ENCODE results near the gene TRMT2A.

DNA sequence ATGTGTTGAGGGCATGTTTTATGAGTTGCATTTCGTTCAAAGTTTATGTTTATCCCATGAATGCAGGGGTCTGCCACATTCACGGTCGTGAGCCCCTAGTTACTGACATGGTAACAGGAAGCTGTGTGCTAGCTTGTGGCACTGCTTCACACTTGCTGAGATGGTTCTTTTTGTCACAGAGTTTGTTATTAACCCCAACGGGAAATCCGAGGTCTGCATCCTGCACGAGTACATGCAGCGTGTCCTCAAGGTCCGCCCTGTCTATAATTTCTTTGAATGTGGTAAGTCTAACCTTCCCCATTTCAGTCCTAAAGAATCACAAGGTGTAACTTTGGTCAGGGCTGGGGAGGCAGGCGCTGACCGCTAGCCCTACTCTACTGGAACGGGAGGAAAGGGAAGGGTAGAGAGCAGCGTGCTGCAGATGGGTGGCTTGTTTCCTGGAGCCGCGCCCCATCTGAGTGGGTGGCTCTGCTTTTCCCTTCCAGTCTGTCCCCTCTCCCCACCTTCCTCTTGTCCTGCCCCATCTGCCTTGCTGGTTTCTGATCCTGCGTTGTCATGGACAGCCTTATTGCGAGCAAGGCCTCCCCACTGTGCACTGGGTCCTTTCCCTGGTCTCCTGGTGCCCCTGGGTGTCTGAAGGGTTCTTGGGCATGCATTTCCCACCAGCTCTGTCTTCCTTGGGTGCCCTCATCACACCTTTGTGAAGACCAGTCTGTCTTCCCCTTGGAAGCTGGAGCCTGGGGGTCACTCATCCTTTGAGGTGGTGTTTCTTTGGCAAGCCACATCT lies 25.1 kb downstream of the TRMT2A start:
- TF ChIP-seq, protein P1, sequence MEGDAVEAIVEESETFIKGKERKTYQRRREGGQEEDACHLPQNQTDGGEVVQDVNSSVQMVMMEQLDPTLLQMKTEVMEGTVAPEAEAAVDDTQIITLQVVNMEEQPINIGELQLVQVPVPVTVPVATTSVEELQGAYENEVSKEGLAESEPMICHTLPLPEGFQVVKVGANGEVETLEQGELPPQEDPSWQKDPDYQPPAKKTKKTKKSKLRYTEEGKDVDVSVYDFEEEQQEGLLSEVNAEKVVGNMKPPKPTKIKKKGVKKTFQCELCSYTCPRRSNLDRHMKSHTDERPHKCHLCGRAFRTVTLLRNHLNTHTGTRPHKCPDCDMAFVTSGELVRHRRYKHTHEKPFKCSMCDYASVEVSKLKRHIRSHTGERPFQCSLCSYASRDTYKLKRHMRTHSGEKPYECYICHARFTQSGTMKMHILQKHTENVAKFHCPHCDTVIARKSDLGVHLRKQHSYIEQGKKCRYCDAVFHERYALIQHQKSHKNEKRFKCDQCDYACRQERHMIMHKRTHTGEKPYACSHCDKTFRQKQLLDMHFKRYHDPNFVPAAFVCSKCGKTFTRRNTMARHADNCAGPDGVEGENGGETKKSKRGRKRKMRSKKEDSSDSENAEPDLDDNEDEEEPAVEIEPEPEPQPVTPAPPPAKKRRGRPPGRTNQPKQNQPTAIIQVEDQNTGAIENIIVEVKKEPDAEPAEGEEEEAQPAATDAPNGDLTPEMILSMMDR (IDR thresholded peaks at IDR 0.05; ENCODE audit: borderline replicate concordance, extremely low read depth, low read length, poor library complexity, severe bottlenecking) = no peak
- TF ChIP-seq EZH2 (IDR thresholded peaks at IDR 0.05; ENCODE audit: borderline replicate concordance, low read depth, low read length, severe bottlenecking) = no peak
